A673 (cell line): Measurements from ENCODE around the gene LHPP.

Experiments
- EZH2 ChIP-seq: fragments of 200-600 bp; sonication (generic); IDR thresholded peaks from 2 replicates; pipeline ENCODE4 v1.6.1; 2017; ENCODE audit warnings: borderline replicate concordance, low read depth, mild to moderate bottlenecking, mixed read lengths, antibody characterized with exemption, low read length; ENCODE audit not compliant: poor library complexity, severe bottlenecking
- TF ChIP-seq, protein P1 (sequence below): fragments of 300-800, 200-600 bp; sonication (generic); conservative IDR thresholded peaks from 2 replicates; pipeline ENCODE4 v1.5.1; 2017; ENCODE audit warnings: low read depth, mild to moderate bottlenecking, antibody characterized with exemption, low read length, moderate library complexity, mixed read lengths

DNA sequence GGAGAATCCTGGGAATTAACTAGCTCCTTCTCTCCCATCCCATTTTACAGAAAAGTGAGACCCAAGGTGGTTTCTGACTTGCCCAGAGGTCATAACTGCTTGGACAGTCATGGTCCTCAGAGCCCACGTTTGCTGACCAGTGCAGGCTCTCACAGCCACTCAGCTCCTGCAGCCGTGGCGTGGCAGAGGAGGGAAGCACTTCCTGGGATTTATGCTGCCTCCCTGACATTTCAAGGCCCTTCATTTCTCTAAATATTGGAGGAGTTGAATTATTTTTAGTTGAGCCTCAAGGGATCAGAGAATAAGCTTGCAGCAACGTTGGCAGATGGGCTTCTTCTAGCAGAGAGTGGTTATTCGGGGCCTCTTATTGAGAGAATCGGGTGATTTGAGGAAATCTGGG is 77.1 kb downstream of the LHPP start:
- TF ChIP-seq, protein P1, sequence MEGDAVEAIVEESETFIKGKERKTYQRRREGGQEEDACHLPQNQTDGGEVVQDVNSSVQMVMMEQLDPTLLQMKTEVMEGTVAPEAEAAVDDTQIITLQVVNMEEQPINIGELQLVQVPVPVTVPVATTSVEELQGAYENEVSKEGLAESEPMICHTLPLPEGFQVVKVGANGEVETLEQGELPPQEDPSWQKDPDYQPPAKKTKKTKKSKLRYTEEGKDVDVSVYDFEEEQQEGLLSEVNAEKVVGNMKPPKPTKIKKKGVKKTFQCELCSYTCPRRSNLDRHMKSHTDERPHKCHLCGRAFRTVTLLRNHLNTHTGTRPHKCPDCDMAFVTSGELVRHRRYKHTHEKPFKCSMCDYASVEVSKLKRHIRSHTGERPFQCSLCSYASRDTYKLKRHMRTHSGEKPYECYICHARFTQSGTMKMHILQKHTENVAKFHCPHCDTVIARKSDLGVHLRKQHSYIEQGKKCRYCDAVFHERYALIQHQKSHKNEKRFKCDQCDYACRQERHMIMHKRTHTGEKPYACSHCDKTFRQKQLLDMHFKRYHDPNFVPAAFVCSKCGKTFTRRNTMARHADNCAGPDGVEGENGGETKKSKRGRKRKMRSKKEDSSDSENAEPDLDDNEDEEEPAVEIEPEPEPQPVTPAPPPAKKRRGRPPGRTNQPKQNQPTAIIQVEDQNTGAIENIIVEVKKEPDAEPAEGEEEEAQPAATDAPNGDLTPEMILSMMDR, result no peak
- TF ChIP-seq EZH2, result no peak
